GM19328 (cell line): Measurements from ENCODE around the gene KCNK7.

Experiments
- ATAC-seq: cut with Tn5 transposase; IDR thresholded peaks from one replicate; pipeline ENCODE4 v1.9.1; 2021; ENCODE audit warnings: mild to moderate bottlenecking, moderate library complexity; ENCODE audit not compliant: unreplicated experiment

The KCNK7 gene

DNA sequence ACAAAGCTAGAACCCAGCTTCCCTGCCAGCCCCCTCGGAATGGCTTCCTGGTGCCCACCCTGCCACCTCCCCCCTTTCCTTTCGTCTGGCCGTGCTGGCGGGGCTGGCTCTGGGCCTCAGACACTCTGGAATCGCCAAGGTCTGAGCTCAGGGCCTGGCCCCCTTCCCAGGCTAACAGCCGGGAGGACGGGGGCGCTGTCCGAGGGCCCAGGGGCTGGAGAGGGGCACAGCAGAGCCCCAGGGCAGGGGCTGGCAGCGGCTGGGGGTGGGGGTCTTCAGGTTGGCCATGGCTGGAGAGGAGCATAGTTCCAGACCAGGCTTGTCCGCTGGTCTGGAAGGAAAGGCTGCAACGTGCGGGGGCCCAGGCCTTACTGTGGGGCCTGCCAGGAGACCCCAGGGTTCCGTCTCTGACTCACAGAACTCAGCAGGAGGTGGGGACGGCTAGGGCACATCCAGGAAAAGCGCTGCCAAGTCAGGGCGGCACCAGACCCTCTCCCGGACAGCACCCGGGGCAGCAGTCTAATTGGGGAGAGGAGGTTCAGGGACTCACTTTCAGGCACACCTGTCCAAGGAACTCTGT lies 36.6 kb downstream of the KCNK7 start:
- ATAC-seq: no peak

DNA sequence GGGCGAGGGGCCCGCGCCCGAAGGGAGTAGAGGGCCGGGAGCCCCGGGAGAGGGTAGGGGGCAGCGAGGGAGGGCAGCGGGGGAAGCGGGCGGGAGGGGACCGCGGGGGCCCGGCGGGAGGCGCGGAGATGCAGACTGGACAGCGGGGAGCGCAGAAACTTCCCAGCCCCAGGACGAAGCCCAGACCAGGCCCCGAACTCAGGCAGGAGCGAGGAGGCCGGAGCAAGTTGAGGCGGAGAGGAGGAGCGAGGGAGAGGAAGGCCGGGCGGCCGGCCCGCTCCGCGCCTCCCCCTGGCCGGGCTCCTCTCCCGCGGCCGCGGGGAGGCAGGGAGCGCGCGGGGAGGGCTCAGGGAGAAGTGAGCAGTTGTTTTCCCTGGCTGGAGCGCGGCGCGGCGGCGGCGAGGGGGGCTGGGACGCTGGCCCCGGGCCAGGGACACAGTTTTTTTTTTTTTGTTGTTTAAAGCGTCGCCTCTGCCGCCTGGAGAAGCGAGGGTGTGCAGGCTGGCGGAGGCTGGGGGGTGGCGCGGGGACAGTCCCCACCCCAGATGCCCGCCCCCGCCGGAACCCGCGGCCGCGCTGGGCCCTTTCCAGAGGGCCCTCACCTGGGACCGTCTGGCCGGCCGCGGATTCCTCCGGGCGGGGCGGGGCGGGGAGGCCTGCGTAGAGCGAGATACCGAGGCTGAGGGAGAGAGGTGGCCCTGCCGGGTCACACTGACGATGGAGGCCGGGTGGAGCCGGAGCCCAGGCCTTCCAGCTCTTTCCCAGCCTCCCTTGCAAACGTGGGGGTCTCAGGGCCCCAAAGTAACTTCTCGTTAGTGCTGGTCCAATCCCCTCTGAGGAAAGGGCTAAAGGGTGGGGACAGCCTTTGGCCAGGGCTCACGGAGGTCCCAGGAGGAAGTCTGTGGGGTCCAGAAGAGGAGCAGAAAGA lies 37.3 kb downstream of the KCNK7 start, which contains the start of gene LTBP3:
TSS of gene LTBP3 (minus strand) at position 358 of the 928 bp plus-strand sequence. CDS start 400 bp downstream, outside the sequence.
- ATAC-seq: no peak

- no peak for ATAC-seq
Observed at GRCh38 chr11:65557280-65558001, 38.2 kb downstream of the KCNK7 start.

DNA sequence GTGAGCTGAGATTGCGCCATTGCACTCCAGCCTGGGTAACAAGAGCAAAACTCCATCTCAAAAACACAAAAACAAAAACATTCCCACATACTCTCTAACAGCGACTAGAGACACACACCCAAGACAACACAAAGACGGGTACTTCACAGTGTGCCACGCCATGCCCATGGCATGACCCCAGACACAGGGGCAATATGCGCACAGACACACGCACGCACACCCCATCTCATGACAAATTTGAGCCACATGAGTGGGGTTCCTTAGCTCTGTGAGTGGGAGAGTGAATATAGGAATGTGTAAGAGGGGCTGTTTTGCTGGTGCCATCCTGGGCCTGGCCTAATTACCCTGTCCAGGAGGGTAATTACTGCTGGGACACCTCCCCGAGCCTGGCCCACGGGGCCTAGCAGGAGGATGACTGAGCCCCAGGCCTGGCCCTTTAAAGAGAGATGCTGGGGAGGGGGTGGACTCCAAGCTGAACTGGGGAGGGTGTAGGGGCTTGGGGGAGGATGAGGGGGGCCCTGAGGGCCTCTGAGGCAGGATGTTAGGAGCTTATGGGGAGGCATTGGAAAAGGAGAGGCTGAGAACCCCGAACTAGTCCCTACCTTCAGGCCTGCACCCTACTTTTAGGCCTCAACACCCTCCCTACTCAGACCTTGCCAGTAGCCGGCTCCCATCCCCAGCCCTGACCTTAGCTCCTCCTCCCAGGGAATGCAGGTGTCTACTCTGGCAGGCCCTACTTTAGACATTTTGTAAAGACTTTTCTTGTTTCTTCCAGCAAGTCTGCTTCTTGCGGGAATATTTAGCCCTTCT lies 38.9 kb downstream of the KCNK7 start:
- ATAC-seq: no peak

DNA sequence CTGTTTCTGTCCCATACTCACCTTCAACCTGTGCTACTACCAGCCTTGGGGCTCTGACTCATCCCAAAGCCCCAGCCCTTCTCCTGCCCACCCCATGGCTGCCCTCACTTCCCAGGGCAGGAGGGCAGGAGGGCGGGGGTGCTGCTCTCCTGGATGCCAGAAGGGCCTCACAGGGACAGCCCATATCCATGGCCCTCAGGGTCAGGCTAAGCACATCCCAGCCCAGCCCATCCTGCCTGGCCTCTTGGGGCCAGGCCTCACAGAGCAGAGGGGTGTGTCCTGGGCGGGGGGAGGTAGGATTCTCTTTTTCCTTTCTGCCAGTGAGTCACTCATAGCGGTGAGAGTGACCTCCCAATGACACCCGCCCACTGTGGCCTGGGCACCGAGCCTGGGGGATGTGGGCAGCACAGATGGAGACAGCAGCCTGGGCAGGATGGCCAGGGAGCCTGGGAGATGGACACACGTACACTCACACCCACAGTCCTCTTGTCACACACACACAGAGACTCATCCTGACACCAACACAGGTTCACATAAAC lies 39.8 kb downstream of the KCNK7 start:
- no peak for ATAC-seq

GRCh38 chr11:65554842-65555430 lies 40.7 kb downstream of the KCNK7 start:
- no peak for ATAC-seq

- ATAC-seq: no peak
Observed at GRCh38 chr11:65554057-65554818, 41.4 kb downstream of the KCNK7 start.

DNA sequence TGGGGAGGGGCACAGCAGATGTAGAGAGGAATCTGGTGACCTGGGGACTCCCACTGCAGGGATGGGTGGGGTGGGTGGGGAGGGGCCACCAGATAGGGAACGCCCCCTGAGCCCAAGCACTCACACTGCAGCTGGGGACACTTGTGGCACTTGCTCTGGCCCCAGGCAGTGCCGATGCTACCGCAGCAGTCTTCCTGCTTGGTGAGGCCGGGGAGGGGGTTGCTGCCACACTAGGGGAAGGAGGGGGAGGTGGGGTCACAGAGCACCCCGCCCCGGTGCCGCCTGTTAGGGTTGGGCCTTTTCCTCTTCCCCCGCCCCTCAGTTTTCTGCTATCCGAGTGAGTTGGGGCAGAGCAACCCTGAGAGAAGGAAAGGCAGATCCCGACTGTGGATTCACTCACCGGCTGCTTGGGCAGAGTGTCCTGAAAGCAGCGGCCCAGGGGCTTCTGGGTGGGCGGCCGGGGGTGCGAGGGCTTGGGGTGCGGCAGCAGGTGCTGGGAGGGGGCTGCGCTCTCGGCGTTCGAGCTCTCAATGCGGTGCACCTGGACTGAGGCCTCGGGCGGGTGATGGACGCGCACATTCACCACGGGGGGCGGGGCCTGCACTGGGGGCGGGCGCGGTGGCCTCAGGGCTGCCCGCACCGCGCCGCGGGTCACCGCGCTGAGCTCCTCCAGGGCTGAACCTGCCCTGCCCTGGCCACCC lies 42.1 kb downstream of the KCNK7 start:
- ATAC-seq: no peak

GRCh38 chr11:65552388-65552951 lies 43.1 kb downstream of the KCNK7 start:
- ATAC-seq: no peak

DNA sequence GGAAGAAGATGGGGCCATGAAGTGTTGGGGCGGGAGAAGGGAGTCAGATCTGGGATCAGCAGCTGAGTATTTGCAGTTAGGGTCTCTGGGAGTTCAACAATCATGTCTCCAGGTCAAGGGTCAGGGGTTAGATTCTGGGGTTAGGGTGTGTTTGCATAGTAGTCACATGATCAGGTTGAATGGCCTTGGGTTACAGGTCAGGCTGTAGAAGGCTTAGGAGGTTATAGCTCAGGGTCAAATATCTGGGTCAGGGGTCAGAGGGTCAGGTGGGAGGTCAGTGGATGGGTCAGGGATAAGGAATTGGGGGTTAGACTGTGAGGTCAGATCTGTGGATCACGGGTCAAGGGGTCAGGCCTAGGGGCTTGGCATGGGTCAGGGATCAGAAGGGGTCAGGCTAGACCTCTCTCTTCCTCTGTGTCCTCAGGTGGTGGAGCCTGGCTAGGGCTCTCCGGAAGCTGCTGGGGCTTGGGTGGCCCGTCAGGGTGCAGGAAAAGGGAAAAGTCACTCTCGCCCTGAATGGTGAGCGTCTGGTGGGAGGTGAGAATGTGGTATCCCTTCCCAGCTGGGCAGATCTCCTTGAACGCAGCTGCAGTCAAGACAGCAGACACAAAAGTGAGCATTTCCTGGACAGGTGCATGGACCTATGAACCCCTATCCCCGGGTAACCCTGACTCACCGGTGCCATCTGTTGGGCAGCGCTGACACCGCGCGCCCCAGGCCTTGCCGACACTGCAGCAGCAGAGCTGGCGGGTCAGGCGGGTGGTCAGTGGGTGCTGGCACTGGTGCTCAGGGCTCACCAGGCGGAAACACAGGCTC lies 43.8 kb downstream of the KCNK7 start:
- ATAC-seq: no peak

DNA sequence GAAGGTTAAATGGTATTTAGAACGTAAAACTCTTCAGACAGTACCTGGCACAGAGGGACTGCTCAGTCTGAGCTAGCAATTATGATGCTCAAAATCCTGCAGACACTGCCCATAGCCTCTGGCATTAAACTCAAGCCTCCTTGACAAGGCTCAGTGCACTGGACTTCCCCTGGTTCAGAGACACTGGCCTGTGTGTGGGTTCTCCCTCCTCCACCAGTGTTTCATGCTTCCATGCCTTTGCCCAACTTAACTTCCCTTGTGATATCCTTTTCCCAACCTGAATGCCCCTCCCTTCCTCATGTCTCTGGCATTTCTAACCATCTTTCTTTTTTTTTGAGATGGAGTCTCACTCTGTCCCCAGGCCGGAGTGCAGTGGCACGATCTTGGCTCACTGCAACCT lies 46.5 kb downstream of the KCNK7 start:
- ATAC-seq: no peak

DNA sequence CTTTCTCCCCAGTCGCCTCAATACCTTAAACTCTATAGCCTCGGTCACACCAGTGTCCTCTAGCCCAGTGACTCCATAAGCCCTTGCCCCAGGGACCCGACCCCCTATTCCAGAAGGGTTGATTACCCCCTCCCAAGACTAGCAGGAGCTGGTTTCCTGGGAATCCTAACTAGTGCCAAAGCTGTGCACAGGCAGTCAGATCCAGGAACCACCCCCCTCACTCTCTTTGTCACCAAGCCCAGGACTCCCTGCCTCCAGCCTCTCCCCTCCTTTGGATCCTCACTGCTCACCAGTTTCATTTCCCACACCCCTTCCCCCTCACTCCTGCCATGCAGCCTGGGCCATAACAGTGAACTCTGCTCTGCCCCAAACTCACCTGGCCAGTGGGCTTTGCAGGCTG lies 47.2 kb downstream of the KCNK7 start:
- ATAC-seq: no peak

- ATAC-seq: no peak
Observed at GRCh38 chr11:65547446-65548125, 48.0 kb downstream of the KCNK7 start.

- ATAC-seq: peak; percentile 56
Observed at GRCh38 chr11:65546217-65546958, 49.2 kb downstream of the KCNK7 start.

DNA sequence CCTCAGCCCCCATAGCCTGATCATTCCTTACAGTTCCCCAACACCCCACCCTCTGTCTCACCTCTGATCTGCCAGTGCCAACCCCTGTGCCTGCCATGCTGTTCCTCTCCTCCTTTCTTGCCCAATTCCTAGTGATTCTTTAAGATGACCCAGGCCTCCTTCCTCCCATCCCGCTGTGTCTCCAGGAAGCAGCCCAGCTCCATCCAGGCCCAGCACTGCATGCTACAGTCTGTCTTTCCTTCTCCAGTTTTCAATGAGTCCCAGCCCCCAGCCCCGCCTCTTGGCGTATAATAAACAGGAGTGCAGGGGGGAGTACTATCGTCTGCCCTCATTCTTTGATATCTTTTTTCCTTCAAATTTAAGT lies 49.8 kb downstream of the KCNK7 start:
- ATAC-seq: no peak
